ENCODE measurements around the gene EBP. TPM values are rescaled to one million over a fixed set of nuclear protein-coding genes. Genes with fewer than 3 reads are reported as not detected.

Gene EBP
- total and polyA plus RNA-seq, 4 donors, result 41.5 to 254 (median 158) TPM

DNA sequence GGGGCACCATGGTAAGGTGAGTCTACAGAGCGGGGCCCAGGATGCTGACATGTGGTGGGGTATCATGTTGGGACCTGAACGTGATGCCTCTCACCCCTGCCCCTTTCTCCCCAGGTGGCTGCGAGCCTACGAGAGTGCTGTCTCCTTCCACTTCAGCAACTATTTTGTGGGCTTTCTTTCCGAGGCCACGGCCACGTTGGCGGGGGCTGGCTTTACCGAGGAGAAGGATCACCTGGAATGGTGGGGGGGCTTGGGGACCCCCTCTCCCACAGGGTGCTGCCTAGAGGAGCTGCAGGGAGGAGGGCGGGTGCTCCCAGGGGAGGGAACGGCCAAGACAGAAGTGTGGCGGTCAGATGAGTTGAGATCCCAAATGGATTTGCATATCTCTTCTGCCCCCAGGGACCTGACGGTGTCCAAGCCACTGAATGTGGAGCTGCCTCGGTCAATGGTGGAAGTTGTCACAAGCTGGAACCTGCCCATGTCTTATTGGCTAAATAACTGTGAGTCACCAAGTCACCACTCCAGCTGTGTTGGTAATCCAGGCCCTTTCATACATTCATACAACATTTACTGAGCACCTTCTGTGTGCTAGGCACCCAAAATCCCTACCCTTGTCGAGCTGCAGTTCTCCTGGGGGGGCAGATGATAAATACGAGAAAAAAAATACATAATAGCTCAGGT, 7.3 kb upstream of the EBP start:
- ATAC-seq (ENCODE audit: insufficient read depth, low FRiP score) (no peak), DNase-seq (no peak)
- Histone ChIP-seq H3K4me3 (no peak overlapping the region), H3K9ac (ENCODE audit: insufficient read depth in 1 of 2, low read length in 2 of 2) (no peak overlapping the region), H3K4me1 (ENCODE audit: control insufficient read depth in 5 of 5, insufficient read depth in 5 of 5, low read length in 5 of 5) (peaks cover 0 to 4% (median 0%) of the 10 kb centered on the region in 5 donors), H3K9me3 (ENCODE audit: control insufficient read depth in 4 of 4, insufficient read depth in 3 of 4, low read length in 3 of 4) (peaks cover 0 to 2% (median 0%) of the 10 kb centered on the region in 4 donors), H3K27ac (ENCODE audit: low read depth in 1 of 2, low read length in 1 of 2) (no peak overlapping the region), H3K36me3 (ENCODE audit: control insufficient read depth in 4 of 4, insufficient read depth in 4 of 4, low read length in 4 of 4) (peaks cover 0 to 5% (median 0%) of the 10 kb centered on the region in 4 donors), H3K27me3 (ENCODE audit: control insufficient read depth in 3 of 3, insufficient read depth in 3 of 3, low read length in 2 of 3) (no peaks in the 10 kb centered on the region)
- no peak for TF ChIP-seq CTCF (IDR thresholded peaks at IDR 0.05; ENCODE audit: control extremely low read depth, extremely low read depth)
- WGBS, 2 donors, result 81 to 94% methylated on average over 14 to 16 of the region's 16 CpGs

- Histone ChIP-seq H3K9me3 (ENCODE audit: control insufficient read depth in 4 of 4, insufficient read depth in 3 of 4, low read length in 3 of 4) (peaks cover 0 to 2% (median 0%) of the 10 kb centered on the region in 4 donors), H3K4me1 (ENCODE audit: control insufficient read depth in 5 of 5, insufficient read depth in 5 of 5, low read length in 5 of 5) (no peaks in the 10 kb centered on the region), H3K36me3 (ENCODE audit: control insufficient read depth in 4 of 4, insufficient read depth in 4 of 4, low read length in 4 of 4) (peaks cover 0 to 5% (median 0%) of the 10 kb centered on the region in 4 donors), H3K9ac (ENCODE audit: insufficient read depth in 1 of 2, low read length in 2 of 2) (no peak overlapping the region), H3K27ac (ENCODE audit: low read depth in 1 of 2, low read length in 1 of 2) (no peak overlapping the region), H3K4me3 (no peak overlapping the region), H3K27me3 (ENCODE audit: control insufficient read depth in 3 of 3, insufficient read depth in 3 of 3, low read length in 2 of 3) (no peaks in the 10 kb centered on the region)
- no peak for DNase-seq
- no peak for TF ChIP-seq CTCF (IDR thresholded peaks at IDR 0.05; ENCODE audit: control extremely low read depth, extremely low read depth)
- no peak for ATAC-seq (ENCODE audit: insufficient read depth, low FRiP score)
- 88 to 100% methylated on average over 7 to 9 of the region's 9 CpGs for WGBS, 2 donors
Measured at GRCh38 chrX:48514868-48515460, 6.6 kb upstream of the EBP start.

- H3K27ac ChIP-seq (ENCODE audit: low read depth in 1 of 2, low read length in 1 of 2), result peak overlapping the region in 1 of 2 donors; percentile 28
- WGBS, 2 donors, result 89 to 100% methylated on average over 7 to 10 of the region's 10 CpGs
- DNase-seq (no peak), ATAC-seq (ENCODE audit: insufficient read depth, low FRiP score) (no peak)
- H3K27me3 ChIP-seq (ENCODE audit: control insufficient read depth in 3 of 3, insufficient read depth in 3 of 3, low read length in 2 of 3), result no peaks in the 10 kb centered on the region
- peaks cover 0 to 5% (median 0%) of the 10 kb centered on the region in 4 donors for H3K36me3 ChIP-seq (ENCODE audit: control insufficient read depth in 4 of 4, insufficient read depth in 4 of 4, low read length in 4 of 4)
- H3K4me3 ChIP-seq, result no peak overlapping the region
- H3K4me1 ChIP-seq (ENCODE audit: control insufficient read depth in 5 of 5, insufficient read depth in 5 of 5, low read length in 5 of 5), result no peaks in the 10 kb centered on the region
- TF ChIP-seq CTCF (IDR thresholded peaks at IDR 0.05; ENCODE audit: control extremely low read depth, extremely low read depth), result no peak
- H3K9ac ChIP-seq (ENCODE audit: insufficient read depth in 1 of 2, low read length in 2 of 2), result no peak overlapping the region
- H3K9me3 ChIP-seq (ENCODE audit: control insufficient read depth in 4 of 4, insufficient read depth in 3 of 4, low read length in 3 of 4), result peaks cover 0 to 2% (median 0%) of the 10 kb centered on the region in 4 donors
Measured at GRCh38 chrX:48515842-48516241, 5.8 kb upstream of the EBP start.
